GM18507 (cell line): ENCODE data around the gene ZNF747.
"Not testable (repeated sequence)": the region's sequence is repeated elsewhere in the genome, so short reads cannot be mapped to it uniquely, and the experiment has no call there.

Source experiments
- DNase-seq: peaks from one replicate; pipeline ENCODE4 v3.0.0; 2011; ENCODE audit warnings: low read depth; ENCODE audit not compliant: insufficient read length; ENCODE audit errors: extremely low spot score
- FAIRE-seq: peaks from 2 replicates; lab custom pipeline; 2011; peaks lifted over from hg19 to GRCh38; lab: Jason Lieb, UNC

ZNF747 gene

DNA sequence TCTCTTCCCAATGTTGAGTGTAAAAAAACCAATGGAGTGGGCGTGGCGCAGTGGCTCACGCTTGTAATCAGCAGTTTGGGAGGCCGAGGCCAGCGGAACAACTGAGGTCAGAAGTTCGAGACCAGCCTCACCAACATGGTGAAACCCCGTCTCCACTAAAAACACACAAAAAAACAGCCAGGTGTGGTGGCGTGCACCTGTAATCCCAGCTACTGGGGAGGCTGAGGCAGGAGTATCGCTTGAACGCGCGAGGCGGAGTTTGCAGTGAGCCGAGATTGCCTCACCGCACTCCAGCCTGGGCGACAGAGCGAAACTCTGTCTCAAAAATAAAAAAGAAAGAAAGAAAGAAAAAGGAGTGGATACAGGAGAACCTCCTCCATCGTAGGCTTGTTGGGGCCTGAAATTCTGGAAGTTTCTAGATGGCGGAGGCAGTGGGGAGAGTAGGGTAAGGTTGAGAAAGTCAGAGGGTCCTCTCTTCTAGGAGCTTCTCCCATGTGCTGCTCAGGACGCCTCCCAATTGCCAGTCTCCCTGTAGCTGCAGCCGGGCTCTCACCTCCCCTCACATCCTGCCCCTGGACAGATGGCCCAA is 24.2 kb upstream of the ZNF747 start:
- FAIRE-seq = no peak

DNA sequence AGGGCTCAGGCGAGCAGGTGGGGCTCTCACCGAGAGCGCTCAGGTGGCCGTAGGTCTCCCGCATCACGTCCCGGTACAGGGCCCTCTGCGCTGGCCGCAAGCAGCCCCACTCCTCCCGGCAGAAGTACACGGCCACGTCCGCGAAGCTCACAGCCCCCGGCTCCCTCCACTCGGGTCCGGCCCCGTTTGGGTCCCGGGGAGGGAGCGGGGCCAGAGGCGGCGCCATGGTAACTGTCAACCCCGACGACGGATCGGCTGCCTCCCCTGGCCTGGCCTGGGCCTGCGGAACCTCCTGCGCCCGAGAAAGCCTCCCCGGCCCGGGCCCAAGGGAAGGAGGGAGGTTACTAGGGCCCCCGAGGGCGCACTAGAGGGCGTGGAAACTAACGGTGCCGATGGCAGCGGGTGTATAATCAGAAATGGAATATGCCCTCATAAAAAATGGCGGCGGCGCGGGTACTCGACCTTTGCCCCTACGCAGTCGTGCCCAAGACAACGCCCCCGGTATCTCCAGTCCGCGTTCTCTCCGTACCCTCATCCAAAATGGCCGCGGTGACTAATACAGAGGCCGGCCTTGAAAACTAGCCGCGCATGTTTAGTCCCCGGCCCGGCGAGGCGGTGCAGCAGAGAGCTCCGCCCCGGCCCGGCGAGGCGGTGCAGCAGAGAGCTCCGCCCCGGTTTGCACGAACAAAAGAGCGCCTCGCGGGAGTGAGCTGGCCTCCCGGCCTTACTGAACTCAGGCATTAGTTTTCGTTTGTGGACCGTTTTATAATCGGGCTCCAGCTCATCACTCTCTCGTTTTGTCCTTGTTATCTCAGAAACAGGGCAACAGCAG is 23.5 kb upstream of the ZNF747 start, which contains the start of gene ZNF764:
ZNF764 (minus strand) TSS at position 418 of the 832 bp plus-strand sequence; CDS start at position 226, 192 bp downstream.
- DNase-seq = peak; percentile 90
- FAIRE-seq = peak; percentile 96

More for the DNA sequence above, 24.2 kb upstream of the ZNF747 start:
- DNase-seq = no peak

DNA sequence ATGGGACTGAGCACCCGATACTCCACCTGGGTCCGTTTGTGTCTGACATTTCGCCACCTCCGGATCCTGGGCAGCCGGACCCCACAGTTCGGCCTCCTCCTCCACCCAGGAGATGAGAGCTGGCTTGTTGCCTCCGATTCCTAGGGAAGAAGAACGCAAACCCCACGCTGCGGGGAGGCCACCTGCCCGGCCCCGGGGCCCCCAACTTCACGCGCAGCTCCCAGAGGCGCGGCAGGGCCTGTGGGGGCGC is 23.0 kb upstream of the ZNF747 start:
- FAIRE-seq = peak; percentile 53
- DNase-seq = no peak

DNA sequence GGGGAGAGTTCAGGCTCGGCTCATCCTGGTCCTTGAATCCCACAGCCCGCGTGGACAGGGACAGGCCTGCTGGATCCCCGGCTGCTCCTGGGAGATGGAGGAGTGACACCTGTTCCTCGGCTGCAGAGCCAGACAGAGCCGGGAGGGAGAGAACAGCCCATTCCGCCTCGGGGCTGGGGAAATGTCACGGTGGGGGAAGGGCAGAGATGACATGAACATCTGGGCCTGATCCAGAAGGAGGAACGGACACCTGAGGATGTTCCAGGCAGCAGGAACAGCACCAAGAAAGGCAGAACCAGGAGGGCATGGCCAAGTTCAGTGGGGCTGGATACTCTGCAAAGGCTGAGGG is 21.4 kb upstream of the ZNF747 start:
- DNase-seq (no peak), FAIRE-seq (no peak)

DNA sequence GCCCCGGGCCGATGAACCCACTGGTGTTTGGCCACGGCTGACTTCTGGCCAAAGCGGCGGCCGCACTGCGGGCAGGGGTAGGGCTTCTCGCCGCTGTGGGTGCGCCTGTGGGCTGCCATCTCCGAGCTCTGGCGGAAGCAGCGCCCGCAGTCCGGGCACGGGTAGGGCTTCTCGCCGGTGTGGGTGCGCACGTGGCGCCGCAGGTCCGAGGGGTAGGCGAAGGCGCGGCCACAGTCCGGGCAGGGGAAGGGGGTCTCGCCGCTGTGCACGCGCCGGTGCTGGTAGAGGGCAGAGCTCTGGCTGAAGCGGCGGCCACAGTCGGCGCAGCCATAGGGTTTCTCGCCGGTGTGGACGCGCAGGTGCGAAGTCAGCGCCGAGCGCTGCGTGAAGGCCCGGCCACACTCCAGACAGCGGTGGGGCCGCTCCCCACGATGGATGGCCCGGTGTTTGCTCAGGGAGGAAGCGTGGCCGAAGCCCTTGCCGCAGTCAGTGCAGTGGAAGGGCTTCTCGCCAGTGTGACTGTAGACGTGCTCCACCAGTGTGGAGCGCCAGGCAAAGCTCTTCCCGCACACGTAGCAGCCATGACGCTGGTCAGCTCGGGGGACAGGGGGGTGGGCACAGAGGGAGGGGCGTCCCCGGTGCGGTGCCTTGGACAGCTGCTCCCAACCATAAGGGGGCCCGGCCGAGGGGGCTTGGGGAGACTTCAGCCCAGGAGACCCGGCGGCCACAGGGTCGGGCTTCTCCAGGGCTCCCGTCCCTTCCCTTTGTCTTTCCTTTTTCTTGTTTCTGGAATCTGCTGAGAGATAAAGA is 20.9 kb upstream of the ZNF747 start:
- FAIRE-seq = no peak

GRCh38 chr16:30554557-30555314 is 20.1 kb upstream of the ZNF747 start:
- DNase-seq = no peak
- no peak for FAIRE-seq

More for the DNA sequence above, 20.9 kb upstream of the ZNF747 start:
- no peak for DNase-seq

GRCh38 chr16:30553393-30553899 is 18.8 kb upstream of the ZNF747 start:
- no peak for FAIRE-seq

GRCh38 chr16:30552956-30553355 is 18.3 kb upstream of the ZNF747 start:
- no peak for FAIRE-seq
- DNase-seq = no peak

More at GRCh38 chr16:30553393-30553899, 18.8 kb upstream of the ZNF747 start:
- DNase-seq = no peak

DNA sequence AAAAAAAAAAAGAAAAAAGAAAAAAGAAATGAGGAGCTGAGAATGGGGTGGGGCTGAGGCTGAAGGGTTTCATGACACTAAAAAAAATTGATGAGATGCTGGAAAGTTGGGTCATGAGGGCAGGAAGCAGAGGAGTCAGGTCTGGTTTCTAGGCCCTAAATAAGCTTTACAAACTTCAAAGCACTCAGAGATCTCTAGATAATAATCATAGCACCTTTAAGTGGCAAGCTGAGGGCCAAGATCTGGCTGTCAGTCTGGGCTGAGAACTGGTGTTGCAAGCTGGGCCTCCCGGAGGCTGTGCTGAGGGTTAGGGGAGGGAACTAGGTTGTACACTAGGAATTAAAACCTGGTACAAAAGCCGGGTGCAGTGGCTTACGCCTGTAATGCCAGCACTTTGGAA is 17.1 kb upstream of the ZNF747 start:
- DNase-seq (no peak), FAIRE-seq (no peak)

- no peak for DNase-seq
- FAIRE-seq = no peak
Measured at GRCh38 chr16:30548416-30549253, 14.0 kb upstream of the ZNF747 start.

DNA sequence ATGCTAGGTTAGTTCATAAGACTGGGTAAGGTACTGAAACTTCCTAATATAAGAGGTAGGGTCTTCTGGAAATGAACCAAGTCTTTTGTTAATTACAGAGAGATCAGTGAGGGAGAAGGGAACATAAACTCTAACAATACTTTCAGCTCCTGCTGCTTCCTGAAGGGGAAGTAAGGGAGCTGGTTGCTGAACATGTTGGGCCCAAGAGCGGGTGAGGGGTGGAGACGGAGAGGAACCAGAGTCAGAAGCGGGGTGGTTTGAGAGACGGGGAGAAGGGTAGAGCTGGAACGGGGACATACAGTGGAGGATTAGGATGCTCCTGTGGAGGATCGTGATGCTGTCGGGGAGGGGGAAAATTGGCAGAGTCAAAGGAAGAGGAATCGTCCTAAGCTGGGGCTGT is 11.5 kb upstream of the ZNF747 start:
- FAIRE-seq (no peak), DNase-seq (no peak)

GRCh38 chr16:30543067-30543466 is 8.4 kb upstream of the ZNF747 start:
- FAIRE-seq (no peak), DNase-seq (no peak)

DNA sequence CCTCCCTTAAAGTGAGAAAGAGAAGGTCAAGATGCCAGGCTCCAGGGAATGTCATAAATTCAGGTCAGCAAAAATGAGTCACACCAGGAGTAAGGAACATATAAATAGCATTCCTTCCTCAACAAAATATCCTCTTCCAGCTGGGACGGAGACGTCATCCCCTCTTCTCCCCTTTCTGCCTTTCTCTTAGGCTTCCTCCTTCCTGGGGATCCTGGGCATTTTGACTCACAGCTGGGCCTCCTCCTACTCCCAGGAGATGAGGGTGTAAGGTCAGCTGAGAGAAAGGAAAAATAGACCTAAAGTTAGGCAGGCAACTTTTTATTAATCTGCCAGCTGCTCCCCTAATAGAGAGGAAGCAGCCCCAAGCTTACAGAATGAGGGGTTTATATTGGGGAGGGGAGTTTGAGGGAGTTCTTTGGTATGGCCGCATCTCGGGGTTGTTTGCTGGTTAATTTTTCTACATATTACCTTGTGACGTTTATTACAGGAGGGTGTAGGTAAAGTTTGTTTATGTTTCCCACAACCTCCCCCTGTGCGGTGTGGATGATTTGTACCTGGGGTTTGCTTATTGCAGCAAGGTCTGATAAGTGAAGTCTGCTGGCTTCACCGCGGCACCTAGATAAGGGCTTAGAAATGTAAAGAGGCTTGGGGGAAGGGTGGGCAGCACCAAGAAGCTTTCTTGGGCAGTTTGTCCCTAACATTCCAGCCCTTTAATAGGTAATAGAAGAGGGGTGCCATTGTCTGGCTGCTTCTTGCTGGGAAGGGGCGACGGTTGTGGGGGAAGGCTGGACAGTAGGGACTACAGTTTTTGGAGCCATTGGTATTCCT is 7.1 kb upstream of the ZNF747 start:
- FAIRE-seq (no peak), DNase-seq (no peak)

- DNase-seq, FAIRE-seq: not testable (repeated sequence)
Measured at GRCh38 chr16:30540916-30541464, 6.3 kb upstream of the ZNF747 start.

GRCh38 chr16:30539986-30540526 is 5.4 kb upstream of the ZNF747 start:
- DNase-seq, FAIRE-seq: not testable (repeated sequence)

DNA sequence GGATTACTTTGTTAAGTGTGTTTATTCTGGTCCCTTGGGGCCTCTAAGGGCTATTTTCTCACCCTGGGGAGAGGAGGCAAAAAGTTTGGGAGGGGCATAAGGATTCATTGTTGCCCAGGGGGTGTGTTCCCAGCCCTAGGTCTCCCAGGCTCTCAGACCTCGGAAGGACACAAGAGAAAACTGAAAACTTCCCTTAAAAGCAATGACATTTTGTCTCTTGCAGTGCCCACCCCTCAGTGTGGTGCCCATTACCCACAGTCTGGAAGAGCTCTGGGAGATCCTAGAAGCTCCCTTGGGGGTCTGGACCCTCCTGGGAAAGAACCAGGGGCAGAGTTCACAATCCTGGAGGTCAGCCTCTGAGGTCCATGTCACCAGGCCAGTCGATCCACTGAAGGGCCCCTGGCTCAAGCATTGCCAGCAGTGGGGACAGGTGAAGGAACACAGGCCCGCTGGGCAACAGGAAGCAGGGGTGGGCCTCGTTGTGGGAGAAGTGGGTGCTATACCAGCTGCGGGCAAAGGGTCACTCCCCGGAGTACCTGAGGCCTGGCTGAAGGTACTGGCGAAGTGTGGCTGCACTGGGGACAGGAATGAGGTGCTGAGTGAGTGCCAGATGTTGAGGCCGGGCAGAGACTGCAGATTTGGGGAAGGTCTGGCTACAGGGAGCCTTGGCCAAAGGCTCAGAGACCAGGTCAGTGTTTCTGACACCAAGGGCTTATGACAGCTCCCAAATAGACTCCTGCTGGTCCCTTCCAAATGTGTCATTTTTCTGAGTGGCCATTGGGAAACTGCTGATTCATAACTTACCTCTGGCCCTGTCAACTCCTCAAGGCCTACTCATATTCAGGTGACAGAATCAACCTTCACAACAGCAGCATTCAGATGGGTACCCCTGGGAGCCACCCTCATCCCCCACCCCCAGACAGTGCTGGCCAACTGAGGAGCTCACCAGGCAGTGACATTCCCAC is 4.6 kb upstream of the ZNF747 start:
- DNase-seq = no peak
- no peak for FAIRE-seq
